Cortex of kidney (tissue), 1 donor: ENCODE measurements around the gene NHLH2.

ENCODE experiments used
- DNase-seq: peaks from one replicate; lab custom pipeline; 2025; lab: John Stamatoyannopoulos, UW

The NHLH2 gene

GRCh38 chr1:115840605-115841460 is at the start of gene NHLH2:
NHLH2 (minus strand) TSS chr1:115841126; CDS start chr1:115838372, 2,754 bp downstream.
- DNase-seq: no peak

- no peak for DNase-seq
Observed at GRCh38 chr1:115890580-115890979, 49.7 kb upstream of the NHLH2 start.

GRCh38 chr1:115888976-115889375 is 48.0 kb upstream of the NHLH2 start:
- DNase-seq: no peak

- DNase-seq: no peak
Observed at GRCh38 chr1:115882913-115883902, 42.3 kb upstream of the NHLH2 start.

DNA sequence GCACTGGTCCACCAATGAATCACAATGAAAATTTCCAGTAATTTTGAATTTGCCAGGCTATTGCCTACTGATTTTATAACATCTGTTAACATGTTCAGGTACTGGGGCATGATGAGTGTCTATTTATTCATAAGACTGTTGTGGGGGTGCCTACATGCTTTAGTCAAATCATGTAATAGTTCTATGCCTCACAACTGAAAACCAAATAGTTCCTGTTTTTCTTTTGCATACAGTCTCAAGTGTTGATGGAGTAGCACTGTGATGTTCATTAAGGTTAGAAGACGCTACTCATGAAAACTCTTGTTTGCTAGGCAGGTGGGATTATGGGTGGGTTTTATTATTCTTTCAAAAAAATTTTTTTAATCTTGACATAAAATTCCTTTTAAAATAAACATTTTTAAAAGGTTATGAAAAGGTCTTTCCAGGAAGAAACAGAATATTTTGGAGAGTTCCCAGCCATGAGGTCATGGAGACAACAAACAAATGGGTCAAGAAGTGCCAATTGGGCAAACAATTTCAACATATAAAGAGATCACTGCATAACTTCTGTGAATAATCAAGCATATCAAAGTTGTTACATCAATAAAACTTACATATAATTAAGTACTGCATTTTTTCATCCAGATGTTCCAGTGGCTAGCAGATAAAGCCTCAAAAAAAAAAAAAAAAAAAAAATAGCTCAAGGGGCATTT is 40.2 kb upstream of the NHLH2 start:
- no peak for DNase-seq

DNA sequence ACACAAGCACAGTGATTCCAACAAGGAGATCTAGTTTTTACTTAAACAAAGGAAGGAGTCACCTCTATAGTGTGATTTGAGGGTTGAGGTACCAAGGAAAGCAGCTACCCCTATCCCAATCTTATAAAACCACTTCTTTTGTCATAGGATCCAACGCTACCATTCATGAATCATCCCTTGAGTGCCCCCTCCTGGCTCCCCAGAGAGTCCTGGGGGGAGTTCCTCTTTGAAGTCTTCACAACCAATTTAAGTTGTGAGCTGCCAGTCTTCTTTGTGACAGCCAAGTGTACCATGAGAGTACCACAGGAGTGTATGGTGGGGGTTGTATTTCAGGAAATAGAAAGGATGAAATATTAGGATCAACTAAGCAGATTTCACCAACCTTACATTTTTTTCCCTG is 39.1 kb upstream of the NHLH2 start:
- DNase-seq: no peak

DNA sequence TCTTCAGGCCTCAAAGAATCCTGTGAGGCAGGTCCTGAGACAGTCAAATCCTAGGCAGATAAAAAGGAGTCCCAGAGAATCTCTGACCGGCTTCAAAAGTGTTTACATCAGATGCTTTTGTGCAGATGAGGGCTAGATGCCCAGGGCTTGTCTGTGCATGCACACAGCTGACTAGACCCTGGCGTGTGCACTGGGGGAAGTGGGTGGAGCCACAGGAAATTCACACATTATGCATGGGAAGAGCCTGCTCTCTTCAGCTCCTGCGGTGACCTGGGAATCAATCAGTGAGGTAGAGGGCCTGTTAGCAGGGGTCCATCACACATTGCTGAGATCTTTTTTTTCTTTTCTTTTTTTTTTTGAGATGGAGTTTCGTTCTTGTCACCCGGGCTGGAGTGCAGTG is 36.6 kb upstream of the NHLH2 start:
- no peak for DNase-seq

DNA sequence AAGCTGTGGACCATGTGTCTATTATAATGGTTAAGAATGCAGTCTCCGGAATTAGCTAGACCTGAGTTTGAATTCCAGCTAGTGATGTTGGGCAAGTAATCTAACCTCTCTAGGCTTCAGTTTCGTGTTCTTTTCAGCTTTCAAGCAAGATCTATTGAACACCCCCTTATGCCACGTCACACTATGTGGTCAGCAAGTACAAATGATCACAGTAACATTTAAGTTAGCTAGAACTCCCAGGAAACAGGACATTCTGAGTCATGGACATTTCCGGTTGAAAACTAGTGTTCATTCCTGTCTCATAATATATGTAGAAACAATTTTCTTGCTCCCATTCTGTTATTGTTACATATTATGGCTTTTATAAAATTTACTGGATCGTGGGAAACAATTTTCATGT is 34.0 kb upstream of the NHLH2 start:
- DNase-seq: no peak

DNA sequence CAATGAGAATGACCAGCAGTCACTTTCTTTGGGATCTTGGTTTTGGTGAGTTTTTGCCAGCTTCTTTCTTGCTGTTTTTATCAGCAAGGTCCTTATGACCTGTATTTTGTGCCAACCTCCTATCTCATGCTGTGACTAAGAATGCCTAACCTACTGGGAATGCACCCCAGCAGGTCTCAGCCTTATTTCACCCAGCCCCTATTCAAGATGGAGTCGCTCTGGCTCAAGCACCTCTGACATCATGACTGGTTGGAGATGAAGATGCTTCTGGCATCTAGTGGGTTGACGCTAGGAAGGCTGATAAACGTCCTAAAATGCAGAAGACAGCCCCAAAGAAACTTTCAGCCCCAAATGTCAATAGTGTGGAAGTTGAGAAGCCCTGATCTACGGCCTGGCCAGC is 33.6 kb upstream of the NHLH2 start:
- no peak for DNase-seq

- DNase-seq: no peak
Observed at GRCh38 chr1:115873184-115873583, 32.3 kb upstream of the NHLH2 start.

DNA sequence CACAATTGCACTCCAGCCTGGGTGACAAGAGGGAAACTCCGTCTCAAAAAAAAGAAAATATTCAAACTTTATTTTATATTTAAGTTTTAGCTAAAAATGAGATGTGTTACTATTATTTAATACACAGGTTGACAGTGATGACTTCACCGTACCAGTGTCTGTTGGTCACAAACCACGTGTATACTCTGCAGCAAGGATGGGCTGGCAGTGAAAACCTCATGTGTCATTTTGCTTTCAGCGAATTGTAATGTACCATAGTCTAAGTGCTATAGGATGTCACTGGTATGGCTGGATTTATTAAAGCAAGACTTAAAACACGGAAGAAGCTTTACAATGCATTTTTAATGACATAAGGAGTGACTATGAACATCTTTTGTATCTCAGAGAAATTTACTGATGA is 28.1 kb upstream of the NHLH2 start:
- no peak for DNase-seq

DNA sequence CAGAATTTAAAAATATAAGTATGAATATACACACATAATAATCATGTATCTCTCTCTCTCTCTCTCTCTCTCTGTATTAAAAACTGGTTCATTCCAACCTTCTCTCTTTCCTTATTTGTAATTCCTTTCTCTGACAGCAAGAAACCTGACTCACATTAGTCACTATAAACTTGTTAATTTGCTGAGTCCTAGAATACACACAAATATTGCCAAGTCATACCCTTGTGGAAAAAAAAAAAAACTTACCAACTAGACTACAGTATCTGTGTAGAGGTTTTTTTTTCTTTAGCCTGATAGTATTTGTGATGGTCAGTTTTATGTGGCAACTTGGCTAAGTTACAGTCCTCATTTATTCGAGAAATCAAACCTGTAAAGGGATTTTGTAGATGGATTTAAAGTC is 26.3 kb upstream of the NHLH2 start:
- no peak for DNase-seq

- no peak for DNase-seq
Observed at GRCh38 chr1:115865704-115866380, 24.9 kb upstream of the NHLH2 start.

GRCh38 chr1:115862403-115862802 is 21.5 kb upstream of the NHLH2 start:
- no peak for DNase-seq

DNA sequence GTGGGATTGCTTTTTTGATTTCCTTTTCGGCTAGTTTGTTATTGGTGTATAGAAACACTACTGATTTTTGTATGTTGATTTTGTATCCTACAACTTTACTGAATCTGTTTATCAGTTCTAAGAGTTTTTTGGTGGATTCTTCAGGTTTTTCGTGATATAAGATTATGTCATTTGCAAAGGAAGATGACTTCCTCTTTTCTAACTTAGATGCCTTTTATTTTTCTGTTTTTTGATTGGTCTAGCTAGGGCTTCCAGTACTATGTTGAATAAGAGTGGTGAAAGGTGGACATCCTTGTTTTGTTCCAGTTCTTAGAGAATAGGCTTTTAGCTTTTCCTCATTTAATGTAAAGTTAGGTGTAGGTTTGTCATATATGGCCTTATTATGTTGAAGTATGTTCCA is 13.1 kb upstream of the NHLH2 start:
- DNase-seq: no peak

DNA sequence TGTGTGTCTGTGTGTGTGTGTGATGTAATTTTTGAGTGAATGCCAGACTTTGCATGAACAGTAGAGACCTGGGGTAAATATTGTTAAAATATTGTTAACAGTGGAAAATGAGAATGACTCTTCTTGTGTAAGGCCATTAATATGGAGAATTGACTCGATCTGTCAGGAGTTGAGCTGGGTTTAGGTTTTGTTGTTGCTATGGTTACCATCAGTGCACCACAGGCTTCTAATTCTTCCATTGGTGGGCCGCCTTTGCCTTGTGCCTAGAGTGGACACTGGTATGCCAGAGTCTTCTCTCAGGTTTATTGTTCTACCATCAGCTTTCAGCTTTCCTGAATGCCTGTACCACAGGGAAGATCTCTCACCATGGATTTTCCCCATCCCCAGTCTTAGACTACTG is 10.0 kb upstream of the NHLH2 start:
- DNase-seq: no peak

DNA sequence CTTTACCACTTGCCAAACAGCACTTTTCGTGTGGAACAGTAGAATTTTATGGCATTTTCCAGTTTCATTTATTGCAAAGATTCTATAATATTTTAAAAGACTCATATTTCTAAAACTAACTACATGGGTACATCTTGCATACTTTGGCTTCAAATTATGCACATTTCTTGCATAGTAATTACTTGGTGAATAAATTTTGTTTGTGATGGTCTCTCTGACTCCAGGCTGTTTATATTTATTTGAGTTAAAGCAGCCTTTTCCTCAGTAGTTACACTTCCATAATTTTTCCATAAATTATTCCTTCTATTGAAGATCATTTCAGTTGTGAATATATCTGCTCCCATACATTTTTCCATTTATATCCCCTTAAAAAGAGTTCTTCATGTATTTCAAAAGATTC is 6.9 kb upstream of the NHLH2 start:
- no peak for DNase-seq

- no peak for DNase-seq
Observed at GRCh38 chr1:115842948-115843347, 2.0 kb upstream of the NHLH2 start.

DNA sequence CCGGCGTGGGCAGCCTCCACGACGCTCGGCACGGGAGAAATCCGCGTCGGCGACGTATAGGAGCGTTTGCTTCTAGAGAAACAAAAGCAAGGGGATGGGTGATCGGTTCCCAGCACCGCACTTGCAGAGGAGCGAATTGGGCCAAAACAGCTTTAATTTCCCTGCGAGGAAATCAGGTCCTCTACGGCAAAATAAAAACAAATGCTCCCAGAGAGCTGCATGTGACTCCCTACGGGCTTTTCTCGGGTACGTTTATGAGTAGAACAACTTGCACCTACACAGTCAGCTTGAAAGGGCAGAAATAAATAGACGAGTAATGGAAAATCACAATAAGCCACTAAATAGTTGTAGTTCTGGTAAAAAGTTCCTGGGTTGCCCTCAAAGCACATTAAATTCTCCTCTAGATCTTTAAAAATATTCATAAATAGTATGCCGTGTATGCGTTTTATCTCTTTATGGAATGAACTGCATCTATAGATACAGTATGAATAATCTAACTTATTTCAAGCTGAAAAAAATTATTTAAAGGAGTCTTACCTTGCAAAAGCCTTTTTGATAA is 1.2 kb downstream of the NHLH2 start:
- DNase-seq: no peak

DNA sequence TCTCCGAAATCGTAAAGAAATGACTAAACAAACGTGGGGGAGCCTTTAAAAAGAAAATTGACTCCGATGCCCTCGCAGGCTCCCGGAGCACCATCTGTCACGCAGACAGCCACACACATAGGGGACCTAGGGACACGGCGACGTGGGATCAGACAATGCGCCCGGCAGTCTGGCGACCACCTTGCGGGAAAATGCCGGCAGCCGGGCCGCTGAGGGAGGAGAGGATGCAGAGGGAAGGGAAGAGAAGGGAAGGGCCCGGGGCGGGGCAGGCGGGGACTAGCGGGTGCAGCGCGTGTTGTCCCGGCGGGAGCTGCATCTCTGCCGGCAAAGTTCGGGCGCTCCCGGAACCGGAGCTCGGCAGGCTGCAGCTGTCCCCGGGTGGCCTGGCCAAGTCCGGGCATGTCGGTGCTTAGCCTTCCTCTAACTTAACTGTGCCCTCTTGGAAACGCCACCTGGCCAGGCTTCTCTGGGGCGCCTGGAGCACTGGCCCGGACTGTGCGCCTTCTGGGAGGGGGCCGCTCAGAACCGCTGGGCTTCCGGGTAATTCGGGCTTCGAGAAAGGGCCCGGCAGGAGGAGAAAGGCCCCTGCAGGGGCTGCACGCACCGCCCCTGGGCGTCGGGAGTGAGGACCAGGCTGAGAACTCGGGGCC is 1.8 kb downstream of the NHLH2 start:
- no peak for DNase-seq
